Activated T-helper 1 cell treated with anti-CD3 and anti-CD28 coated beads, Interleukin-12 subunit alpha, Interleukin-12 subunit beta, Interleukin-2, Interleukin-4 antibody, amounts not matched to agents 30 ng/mL and 10 ng/mL and 1 ng/mL, durations not matched to agents 14 hours and 24 hours and 36 hours (primary cell): ENCODE data around the gene RASGEF1C. TPM values are rescaled to one million over a fixed set of nuclear protein-coding genes. Genes with fewer than 3 reads are reported as not detected.

Experiments used
- DNase-seq: peaks from one replicate; pipeline ENCODE4 v3.0.0; 2021; ENCODE audit warnings: low spot score
- H3K27ac Mint-ChIP-seq: one replicate; pipeline ENCODE4 v1.8.0; 2021; ENCODE audit warnings: mild to moderate bottlenecking, mixed read lengths
- H3K27me3 Mint-ChIP-seq: one replicate; pipeline ENCODE4 v1.8.0; 2022; ENCODE audit warnings: mild to moderate bottlenecking, moderate library complexity, mixed read lengths; ENCODE audit not compliant: insufficient read depth
- H3K36me3 Mint-ChIP-seq: one replicate; pipeline ENCODE4 v1.8.0; 2021; ENCODE audit warnings: low read depth, mixed read lengths
- H3K4me1 Mint-ChIP-seq: one replicate; pipeline ENCODE4 v1.8.0; 2021; ENCODE audit warnings: low read depth, mixed read lengths
- H3K4me3 Mint-ChIP-seq: one replicate; pipeline ENCODE4 v1.8.0; 2021; ENCODE audit warnings: mild to moderate bottlenecking, moderate library complexity, mixed read lengths
- H3K9me3 Mint-ChIP-seq: one replicate; pipeline ENCODE4 v1.8.0; 2021; ENCODE audit warnings: mixed read lengths
- intact Hi-C: fragments of 100-400 bp; cut with micrococcal nuclease; formaldehyde crosslinking; loops from one replicate; pipeline ENCODE4 v1.15.1; 2024
- total RNA-seq: library from RNA; stranded (reverse); gene quantifications from 2 replicates; pipeline ENCODE4 v1.2.3, GENCODE V29; 2022

The RASGEF1C gene
- total RNA-seq, 1 donor from 2014 or later: not detected

GRCh38 chr5:180119031-180119902, 89.7 kb downstream of the RASGEF1C start:
- H3K4me3 Mint-ChIP-seq: no peak overlapping the region
- intact Hi-C loops: no loop called here
- peaks cover 1% of the 10 kb centered on the region for H3K27me3 Mint-ChIP-seq
- H3K36me3 Mint-ChIP-seq: no peaks in the 10 kb centered on the region
- DNase-seq: no peak
- no peaks in the 10 kb centered on the region for H3K4me1 Mint-ChIP-seq
- no peak overlapping the region for H3K27ac Mint-ChIP-seq
- H3K9me3 Mint-ChIP-seq: no peaks in the 10 kb centered on the region

- Mint-ChIP-seq H3K27ac (no peak overlapping the region), H3K4me3 (no peak overlapping the region), H3K9me3 (no peaks in the 10 kb centered on the region), H3K27me3 (no peaks in the 10 kb centered on the region), H3K36me3 (no peaks in the 10 kb centered on the region), H3K4me1 (no peaks in the 10 kb centered on the region)
- intact Hi-C loops: no loop called here
- no peak for DNase-seq
These were observed 90.6 kb downstream of the RASGEF1C start for GRCh38 chr5:180118391-180118791.

- Mint-ChIP-seq H3K4me1 (no peaks in the 10 kb centered on the region), H3K9me3 (no peaks in the 10 kb centered on the region), H3K27ac (no peak overlapping the region), H3K27me3 (no peaks in the 10 kb centered on the region), H3K36me3 (no peaks in the 10 kb centered on the region), H3K4me3 (no peak overlapping the region)
- no peak for DNase-seq
- intact Hi-C loops: no loop called here
These were observed 91.8 kb downstream of the RASGEF1C start for GRCh38 chr5:180117000-180117725.

- DNase-seq: no peak
- no peaks in the 10 kb centered on the region for H3K27me3 Mint-ChIP-seq
- no peaks in the 10 kb centered on the region for H3K9me3 Mint-ChIP-seq
- H3K4me1 Mint-ChIP-seq: no peaks in the 10 kb centered on the region
- H3K4me3 Mint-ChIP-seq: no peak overlapping the region
- no peaks in the 10 kb centered on the region for H3K36me3 Mint-ChIP-seq
- H3K27ac Mint-ChIP-seq: no peak overlapping the region
- intact Hi-C loops: no loop called here
These were observed 92.7 kb downstream of the RASGEF1C start for GRCh38 chr5:180116077-180116999.

- Mint-ChIP-seq H3K4me3 (no peak overlapping the region), H3K4me1 (no peaks in the 10 kb centered on the region), H3K27me3 (no peaks in the 10 kb centered on the region), H3K9me3 (no peaks in the 10 kb centered on the region), H3K36me3 (no peaks in the 10 kb centered on the region), H3K27ac (no peak overlapping the region)
- intact Hi-C loops: no loop called here
- no peak for DNase-seq
These were observed 93.5 kb downstream of the RASGEF1C start for GRCh38 chr5:180115326-180116076.

- H3K4me3 Mint-ChIP-seq: no peak overlapping the region
- H3K27ac Mint-ChIP-seq: no peak overlapping the region
- H3K4me1 Mint-ChIP-seq: no peaks in the 10 kb centered on the region
- no peaks in the 10 kb centered on the region for H3K27me3 Mint-ChIP-seq
- DNase-seq: no peak
- H3K9me3 Mint-ChIP-seq: no peaks in the 10 kb centered on the region
- H3K36me3 Mint-ChIP-seq: no peaks in the 10 kb centered on the region
- intact Hi-C loops: no loop called here
These were observed 94.6 kb downstream of the RASGEF1C start for GRCh38 chr5:180114304-180115003.

GRCh38 chr5:180113660-180114303, 95.2 kb downstream of the RASGEF1C start:
- Mint-ChIP-seq H3K4me1 (no peaks in the 10 kb centered on the region), H3K9me3 (no peaks in the 10 kb centered on the region), H3K36me3 (no peaks in the 10 kb centered on the region), H3K27me3 (no peaks in the 10 kb centered on the region), H3K27ac (no peak overlapping the region), H3K4me3 (no peak overlapping the region)
- no peak for DNase-seq
- intact Hi-C loops: no loop called here

GRCh38 chr5:180112181-180112861, 96.7 kb downstream of the RASGEF1C start:
- H3K4me3 Mint-ChIP-seq: no peak overlapping the region
- no peaks in the 10 kb centered on the region for H3K27me3 Mint-ChIP-seq
- intact Hi-C loops: no loop called here
- no peaks in the 10 kb centered on the region for H3K4me1 Mint-ChIP-seq
- DNase-seq: no peak
- H3K36me3 Mint-ChIP-seq: no peaks in the 10 kb centered on the region
- peaks cover 6% of the 10 kb centered on the region for H3K9me3 Mint-ChIP-seq
- no peak overlapping the region for H3K27ac Mint-ChIP-seq

- peaks cover 14% of the 10 kb centered on the region for H3K9me3 Mint-ChIP-seq
- no peak for DNase-seq
- H3K4me1 Mint-ChIP-seq: no peaks in the 10 kb centered on the region
- no peak overlapping the region for H3K27ac Mint-ChIP-seq
- no peaks in the 10 kb centered on the region for H3K36me3 Mint-ChIP-seq
- H3K27me3 Mint-ChIP-seq: no peaks in the 10 kb centered on the region
- H3K4me3 Mint-ChIP-seq: no peak overlapping the region
- intact Hi-C loops: no loop called here
These were observed 97.6 kb downstream of the RASGEF1C start for GRCh38 chr5:180111273-180112002.

GRCh38 chr5:180109920-180110319, 99.1 kb downstream of the RASGEF1C start:
- Mint-ChIP-seq H3K9me3 (peaks cover 19% of the 10 kb centered on the region), H3K36me3 (no peaks in the 10 kb centered on the region), H3K4me3 (no peak overlapping the region), H3K4me1 (no peaks in the 10 kb centered on the region), H3K27me3 (no peaks in the 10 kb centered on the region), H3K27ac (no peak overlapping the region)
- no peak for DNase-seq
- intact Hi-C loops: no loop called here
